Esophagus muscularis mucosa (tissue), 4 donors: Measurements from ENCODE around the gene SGK1. TPM values are rescaled to one million over a fixed set of nuclear protein-coding genes. Genes with fewer than 3 reads are reported as not detected.

Experiments
- DNase-seq: peaks from one replicate; pipeline ENCODE4 v3.0.0-alpha.2; 2017; ENCODE audit errors: extremely low spot score
- H3K27ac ChIP-seq, 4 donors: fragments of 200-600 bp; sonication (generic); replicated peaks in 1 of 4; 1 replicate in 3 of 4; 2 replicates in 1 of 4; pipeline ENCODE4 v1.5.1; 2016 to 2019; ENCODE audit warnings: mild to moderate bottlenecking in 1 of 4
- H3K27me3 ChIP-seq, 4 donors: fragments of 200-600 bp; sonication (generic); one replicate each; pipeline versions ENCODE4 v1.5.1 to v1.6.0; 2016 to 2019
- H3K36me3 ChIP-seq, 4 donors: fragments of 200-600 bp; sonication (generic); one replicate each; pipeline ENCODE4 v1.5.1; 2016 to 2019
- H3K4me1 ChIP-seq, 4 donors: fragments of 200-600 bp; sonication (generic); one replicate each; pipeline ENCODE4 v1.5.1; 2016 to 2019
- H3K4me3 ChIP-seq, 4 donors: fragments of 200-600 bp; sonication (generic); 1 replicate in 2 of 4; 2 replicates in 2 of 4; pipeline ENCODE4 v1.5.1; 2016 to 2019; ENCODE audit warnings: mild to moderate bottlenecking in 4 of 4, moderate library complexity in 1 of 4
- H3K9me3 ChIP-seq, 4 donors: fragments of 200-600 bp; sonication (generic); 1 replicate in 3 of 4; 2 replicates in 1 of 4; pipeline ENCODE4 v1.5.1; 2016 to 2019
- EP300 ChIP-seq: sonication (generic); formaldehyde crosslinking; IDR thresholded peaks from one replicate; pipeline ENCODE4 v1.6.1; 2017; ENCODE audit warnings: antibody characterized with exemption
- POLR2A ChIP-seq: fragments of 450-650 bp; IDR thresholded peaks from one replicate; pipeline ENCODE4 v1.6.1; 2017; ENCODE audit warnings: antibody characterized with exemption, moderate library complexity, mild to moderate bottlenecking, low read depth
- POLR2AphosphoS5 ChIP-seq, 2 donors: sonication (generic); formaldehyde crosslinking; IDR thresholded peaks; one replicate each; pipeline ENCODE4 v1.6.1; 2017; ENCODE audit warnings: antibody characterized with exemption in 2 of 2
- WGBS: methylation state at CpG from one replicate; pipeline ENCODE4 v1.1.5; 2018; 5-methylcytosine and 5-hydroxymethylcytosine counted together
- intact Hi-C: fragments of 100-400 bp; cut with DNase I; formaldehyde crosslinking; loops from one replicate; pipeline ENCODE4 v1.15.1; 2023
- total RNA-seq, 4 donors: library from RNA; depleted of rRNA; stranded (reverse); fragments of >200 nt; gene quantifications; one replicate each; pipeline versions ENCODE4 v1.1.0 to v1.2.1, GENCODE V29; 2016
- TF ChIP-seq, protein P1 (sequence below), 3 experiments: fragments of 200-600 bp in 2 of 3; fragments of 450-650 bp in 1 of 3; sonication (generic) in 2 of 3; IDR thresholded peaks; one replicate each; pipeline ENCODE4 v1.5.1; 2017 to 2019; ENCODE audit warnings: antibody characterized with exemption in 3 of 3, mild to moderate bottlenecking in 2 of 3, moderate library complexity in 1 of 3

SGK1 gene
- total RNA-seq, 4 donors from 2014 or later: 30.7 to 52.8 (median 43.9) TPM

DNA sequence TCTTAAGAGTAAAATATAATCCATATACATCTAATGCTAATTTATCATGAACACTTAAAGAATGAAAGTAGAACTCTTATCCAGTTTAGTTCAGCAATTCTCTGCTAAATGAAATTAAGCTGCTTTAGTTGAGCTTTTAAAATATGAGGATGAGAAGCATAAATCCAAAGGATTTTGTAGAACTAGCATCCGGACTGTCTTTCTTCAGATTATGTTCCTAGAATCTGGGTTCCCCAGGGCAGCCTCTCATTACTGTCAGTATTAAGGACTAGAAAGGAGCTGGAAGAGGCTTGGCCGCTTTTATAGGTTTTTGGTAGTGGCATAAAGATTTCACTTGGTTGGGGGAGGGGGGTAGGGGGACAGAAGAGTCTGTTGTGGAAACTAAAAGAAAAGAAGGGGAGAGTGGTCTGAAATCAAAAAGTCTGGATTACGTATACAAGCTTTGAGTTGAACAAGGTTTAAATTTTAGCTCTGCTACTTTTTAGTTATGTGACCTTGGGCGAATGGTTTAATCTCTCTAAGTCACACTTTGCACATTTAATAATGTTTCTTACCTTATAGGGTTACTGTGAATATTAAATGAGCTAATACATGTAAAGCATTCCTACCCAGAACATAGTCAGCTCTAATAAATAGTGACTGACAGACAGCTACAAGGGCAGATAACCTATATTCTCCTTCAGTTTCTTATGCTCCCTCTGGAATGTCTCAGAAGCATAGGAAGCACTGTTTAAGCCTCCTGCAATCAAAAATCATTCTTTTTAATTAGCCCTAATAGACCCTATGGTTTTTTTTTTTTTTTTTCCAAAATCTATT, 3.7 kb downstream of the SGK1 start:
- peaks cover 0 to 17% (median 16%) of the 10 kb centered on the region in 4 donors for H3K4me1 ChIP-seq
- no peak overlapping the region for H3K4me3 ChIP-seq
- TF ChIP-seq POLR2A: no peak
- TF ChIP-seq EP300: no peak
- TF ChIP-seq, protein P1, sequence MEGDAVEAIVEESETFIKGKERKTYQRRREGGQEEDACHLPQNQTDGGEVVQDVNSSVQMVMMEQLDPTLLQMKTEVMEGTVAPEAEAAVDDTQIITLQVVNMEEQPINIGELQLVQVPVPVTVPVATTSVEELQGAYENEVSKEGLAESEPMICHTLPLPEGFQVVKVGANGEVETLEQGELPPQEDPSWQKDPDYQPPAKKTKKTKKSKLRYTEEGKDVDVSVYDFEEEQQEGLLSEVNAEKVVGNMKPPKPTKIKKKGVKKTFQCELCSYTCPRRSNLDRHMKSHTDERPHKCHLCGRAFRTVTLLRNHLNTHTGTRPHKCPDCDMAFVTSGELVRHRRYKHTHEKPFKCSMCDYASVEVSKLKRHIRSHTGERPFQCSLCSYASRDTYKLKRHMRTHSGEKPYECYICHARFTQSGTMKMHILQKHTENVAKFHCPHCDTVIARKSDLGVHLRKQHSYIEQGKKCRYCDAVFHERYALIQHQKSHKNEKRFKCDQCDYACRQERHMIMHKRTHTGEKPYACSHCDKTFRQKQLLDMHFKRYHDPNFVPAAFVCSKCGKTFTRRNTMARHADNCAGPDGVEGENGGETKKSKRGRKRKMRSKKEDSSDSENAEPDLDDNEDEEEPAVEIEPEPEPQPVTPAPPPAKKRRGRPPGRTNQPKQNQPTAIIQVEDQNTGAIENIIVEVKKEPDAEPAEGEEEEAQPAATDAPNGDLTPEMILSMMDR (IDR thresholded peaks at IDR 0.05): no peak
- TF ChIP-seq POLR2AphosphoS5 (IDR thresholded peaks at IDR 0.05): no peak
- H3K36me3 ChIP-seq: no peaks in the 10 kb centered on the region
- intact Hi-C loops: no loop called here
- 95% methylated on average over 4 of the region's 4 CpGs for WGBS
- no peak for DNase-seq
- peaks cover 0 to 17% (median 3%) of the 10 kb centered on the region in 4 donors for H3K27me3 ChIP-seq
- no peaks in the 10 kb centered on the region for H3K9me3 ChIP-seq
- no peak overlapping the region for H3K27ac ChIP-seq

DNA sequence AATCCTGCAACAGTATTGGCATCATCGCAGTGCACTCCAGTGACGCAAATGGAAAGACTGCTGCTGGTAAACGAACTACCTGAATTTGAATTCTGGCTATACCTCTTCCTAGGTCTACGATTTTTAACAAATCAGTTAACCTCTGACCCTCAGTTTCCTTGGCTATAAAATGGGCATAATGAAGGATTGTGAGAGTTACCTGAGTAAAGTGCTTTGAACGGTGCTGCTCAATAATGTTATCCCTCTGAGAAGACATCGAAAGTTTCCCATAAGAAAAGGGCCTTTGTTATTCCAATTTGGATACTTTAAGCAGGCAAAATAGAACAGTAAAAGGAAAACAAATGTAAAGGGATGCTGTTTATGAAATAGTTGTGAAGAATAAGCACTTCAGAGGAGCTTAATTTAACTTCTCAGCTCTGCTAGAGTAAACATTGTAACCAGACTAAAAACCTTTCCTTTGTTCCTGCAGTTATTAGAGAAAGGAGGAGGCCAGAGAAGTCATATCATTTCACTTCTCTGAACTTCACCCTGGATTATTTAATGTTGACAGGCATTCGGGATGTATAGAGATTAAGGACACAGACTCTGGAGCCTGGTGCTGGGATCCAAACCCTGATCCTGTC, 5.8 kb downstream of the SGK1 start:
- intact Hi-C loops: no loop called here

DNA sequence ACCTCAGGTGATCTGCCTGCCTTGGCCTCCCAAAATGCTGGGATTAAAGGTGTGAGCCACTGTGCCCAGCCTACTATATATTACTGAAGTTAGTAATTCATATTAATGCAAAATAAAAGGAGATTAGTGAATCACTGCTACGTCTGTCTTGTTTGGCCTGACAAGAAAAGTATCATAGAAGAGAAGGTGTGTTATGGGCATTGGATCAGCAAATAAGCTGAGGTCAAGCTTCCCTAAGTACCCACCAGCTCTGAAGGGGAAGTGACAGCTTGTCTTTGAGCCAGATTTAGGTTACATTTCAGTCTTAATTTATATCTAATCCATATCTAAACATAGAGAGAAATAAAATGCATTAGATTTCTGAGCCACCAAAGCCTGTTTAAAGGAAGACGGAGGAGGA, 7.1 kb downstream of the SGK1 start:
- Histone ChIP-seq H3K27me3 (no peaks in the 10 kb centered on the region), H3K9me3 (no peaks in the 10 kb centered on the region), H3K27ac (no peak overlapping the region), H3K36me3 (no peaks in the 10 kb centered on the region), H3K4me1 (no peaks in the 10 kb centered on the region), H3K4me3 (no peak overlapping the region)
- no peak for DNase-seq
- intact Hi-C loops: no loop called here
- TF ChIP-seq POLR2A (no peak), POLR2AphosphoS5 (IDR thresholded peaks at IDR 0.05) (no peak), EP300 (no peak)
- TF ChIP-seq, protein P1 (IDR thresholded peaks at IDR 0.05): no peak
- WGBS: 92% methylated on average over 2 of the region's 2 CpGs

More for the DNA sequence above, 5.8 kb downstream of the SGK1 start:
- H3K27me3 ChIP-seq: peaks cover 0 to 2% (median 0%) of the 10 kb centered on the region in 4 donors
- WGBS: 85% methylated on average over 7 of the region's 7 CpGs
- H3K4me1 ChIP-seq: peaks cover 0 to 2% (median under 1%) of the 10 kb centered on the region in 4 donors
- H3K9me3 ChIP-seq: no peaks in the 10 kb centered on the region
- no peak overlapping the region for H3K4me3 ChIP-seq
- no peak overlapping the region for H3K27ac ChIP-seq
- H3K36me3 ChIP-seq: no peaks in the 10 kb centered on the region
- no peak for DNase-seq
- TF ChIP-seq EP300 (no peak), POLR2A (no peak), POLR2AphosphoS5 (IDR thresholded peaks at IDR 0.05) (no peak)
- TF ChIP-seq, protein P1 (IDR thresholded peaks at IDR 0.05): no peak

DNA sequence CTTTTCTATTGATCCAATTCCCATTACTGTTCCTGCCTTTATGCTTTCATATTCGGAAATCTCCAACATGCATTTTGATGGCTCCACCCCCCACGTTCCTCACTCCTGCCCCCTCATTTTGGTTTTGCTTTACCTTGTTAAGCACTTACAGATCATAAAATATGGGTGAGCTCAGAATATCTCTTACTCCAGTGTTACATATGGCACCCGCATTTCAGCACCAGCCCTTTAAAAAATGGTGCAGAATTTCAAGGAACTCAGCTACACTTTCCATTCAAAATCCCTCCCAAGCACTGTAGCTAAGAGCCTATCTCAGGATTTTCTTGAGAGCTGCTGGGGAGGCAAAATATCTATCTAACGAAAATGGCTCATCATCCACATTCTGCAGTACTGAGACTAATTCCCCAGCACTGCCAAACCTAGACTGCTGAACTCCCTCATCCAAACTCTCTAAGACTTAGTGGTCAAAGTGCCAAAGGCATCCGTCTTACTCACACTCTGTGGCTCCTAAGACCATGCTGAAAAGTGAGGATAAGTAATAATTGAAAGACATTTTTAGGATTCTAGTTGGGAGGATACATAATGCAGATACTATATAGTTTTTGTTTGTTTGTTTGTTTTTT, 7.8 kb downstream of the SGK1 start:
- DNase-seq: no peak
- Histone ChIP-seq H3K27ac (no peak overlapping the region), H3K4me3 (no peak overlapping the region), H3K9me3 (no peaks in the 10 kb centered on the region), H3K36me3 (no peaks in the 10 kb centered on the region), H3K4me1 (no peaks in the 10 kb centered on the region), H3K27me3 (no peaks in the 10 kb centered on the region)
- 85% methylated on average over 5 of the region's 5 CpGs for WGBS
- intact Hi-C loops: no loop called here
- no peak for TF ChIP-seq POLR2AphosphoS5 (IDR thresholded peaks at IDR 0.05)
- no peak for TF ChIP-seq POLR2A
- TF ChIP-seq, protein P1 (IDR thresholded peaks at IDR 0.05): no peak
- TF ChIP-seq EP300: no peak
